ENCODE measurements around the gene NARS2.
"Not testable (repeated sequence)": the region's sequence is repeated elsewhere in the genome, so short reads cannot be mapped to it uniquely, and the experiment has no call there.

Gene NARS2

GRCh38 chr11:78574386-78575381, at the start of gene NARS2:
NARS2 (minus strand) TSS chr11:78574864; CDS start chr11:78574488, 376 bp downstream.
- peak; percentile 96 for DNase-seq

- DNase-seq = no peak
Measured at GRCh38 chr11:78622666-78623065, 48.0 kb upstream of the NARS2 start.

GRCh38 chr11:78620159-78620558, 45.5 kb upstream of the NARS2 start:
- no peak for DNase-seq

GRCh38 chr11:78615724-78616123, 41.1 kb upstream of the NARS2 start:
- no peak for DNase-seq

GRCh38 chr11:78613378-78613813, 38.7 kb upstream of the NARS2 start:
- DNase-seq = no peak

GRCh38 chr11:78612721-78613377, 38.2 kb upstream of the NARS2 start:
- DNase-seq = no peak

- DNase-seq = not testable (repeated sequence)
Measured at GRCh38 chr11:78609321-78609720, 34.7 kb upstream of the NARS2 start.

- no peak for DNase-seq
Measured at GRCh38 chr11:78607696-78608095, 33.0 kb upstream of the NARS2 start.

- DNase-seq = no peak
Measured at GRCh38 chr11:78606667-78607066, 32.0 kb upstream of the NARS2 start.

- DNase-seq = peak; percentile 15
Measured at GRCh38 chr11:78605296-78605695, 30.6 kb upstream of the NARS2 start.

GRCh38 chr11:78603792-78604191, 29.1 kb upstream of the NARS2 start:
- DNase-seq = no peak

- not testable (repeated sequence) for DNase-seq
Measured at GRCh38 chr11:78602771-78603170, 28.1 kb upstream of the NARS2 start.

GRCh38 chr11:78601066-78601465, 26.4 kb upstream of the NARS2 start:
- not testable (repeated sequence) for DNase-seq

GRCh38 chr11:78597579-78597978, 22.9 kb upstream of the NARS2 start:
- DNase-seq = not testable (repeated sequence)

- DNase-seq = peak; percentile 37
Measured at GRCh38 chr11:78595436-78596130, 20.9 kb upstream of the NARS2 start.

- no peak for DNase-seq
Measured at GRCh38 chr11:78594814-78595213, 20.1 kb upstream of the NARS2 start.

- no peak for DNase-seq
Measured at GRCh38 chr11:78588517-78588916, 13.9 kb upstream of the NARS2 start.

GRCh38 chr11:78587446-78587845, 12.8 kb upstream of the NARS2 start:
- no peak for DNase-seq

- DNase-seq = peak; percentile 31
Measured at GRCh38 chr11:78586452-78587046, 11.9 kb upstream of the NARS2 start.

- DNase-seq = no peak
Measured at GRCh38 chr11:78583889-78584288, 9.2 kb upstream of the NARS2 start.

GRCh38 chr11:78577495-78577894, 2.8 kb upstream of the NARS2 start:
- DNase-seq = no peak

- no peak for DNase-seq
Measured at GRCh38 chr11:78576549-78577097, 2.0 kb upstream of the NARS2 start.

All from HCEC 1CT (cell line).